K562 (cell line): ENCODE results near the gene PIK3CB. TPM values are rescaled to one million over a fixed set of nuclear protein-coding genes. Genes with fewer than 3 reads are reported as not detected.
A peak's percentile ranks its signal among the peaks of the same experiment; 100 is the strongest.

Experiments used
- ATAC-seq: fragments of 200-7000 bp; cut with Tn5 transposase; 3 replicates; pipeline ENCODE4 v1.9.1; 2020; ENCODE audit warnings: moderate library complexity
- BruUV-seq: library from RNA; stranded (reverse); fragments of 400-500 nt; replicated peaks from 2 replicates; lab custom pipeline; 2021; lab: Mats Ljungman, UMichigan
- CTCF ChIA-PET: fragments of 300-600 bp; formaldehyde crosslinking; extraction: SDS; loops from one replicate; lab custom pipeline; 2021; ENCODE audit warnings: low intra/inter-chr PET ratio; lab: Yijun Ruan, JAX
- POLR2A ChIA-PET: fragments of 300-600, 350-650 bp; sonication (Branson Sonifier 250); formaldehyde crosslinking; extraction: SDS; loops from one replicate; lab custom pipeline; 2021; ENCODE audit warnings: antibody characterized with exemption, inconsistent platforms; lab: Yijun Ruan, JAX
- DNase-seq, 4 experiments: peaks; one replicate each; pipeline versions ENCODE4 v3.0.0 to v3.0.0-alpha.2; 2011 to 2018; ENCODE audit warnings: low spot score in 3 of 4, mixed read lengths in 3 of 4; ENCODE audit errors: extremely low read depth in 1 of 4
- FAIRE-seq: peaks from 2 replicates; lab custom pipeline; 2011; peaks lifted over from hg19 to GRCh38; lab: Jason Lieb, UNC
- H2AFZ ChIP-seq: 2 replicates; pipeline ENCODE4 v1.6.0; 2011; ENCODE audit warnings: low read depth, low read length, control low read depth, inconsistent platforms
- H3K27ac ChIP-seq: fragments of 200-600 bp; 3 replicates; pipeline ENCODE4 v1.8.0; 2011; ENCODE audit warnings: low read depth, mild to moderate bottlenecking, control low read depth, inconsistent platforms, low read length, moderate library complexity, mixed read lengths; ENCODE audit errors: extremely low read depth
- H3K27me3 ChIP-seq, 2 experiments: fragments of 300-600 bp in 1 of 2; 2 replicates in 1 of 2; 3 replicates in 1 of 2; pipeline versions ENCODE4 v1.6.0 to v1.8.0; 2011; ENCODE audit warnings: inconsistent platforms in 2 of 2, low read length in 2 of 2, mild to moderate bottlenecking in 1 of 2, mixed read lengths in 1 of 2, moderate library complexity in 1 of 2; ENCODE audit not compliant: control insufficient read depth in 2 of 2, insufficient read depth in 2 of 2
- H3K36me3 ChIP-seq: fragments of 300-600 bp; 3 replicates; pipeline ENCODE4 v1.8.0; 2011; ENCODE audit warnings: mild to moderate bottlenecking, low read length, inconsistent platforms; ENCODE audit not compliant: control insufficient read depth, insufficient read depth
- H3K4me1 ChIP-seq, 2 experiments: fragments of 200-600 bp in 1 of 2; replicated peaks in 1 of 2; 2 replicates in 1 of 2; 3 replicates in 1 of 2; pipeline versions ENCODE4 v1.5.1 to v1.8.0; 2011; ENCODE audit warnings: inconsistent platforms in 2 of 2, low read length in 2 of 2, mild to moderate bottlenecking in 1 of 2, mixed read lengths in 1 of 2, moderate library complexity in 1 of 2; ENCODE audit not compliant: control insufficient read depth in 2 of 2, insufficient read depth in 2 of 2
- H3K4me2 ChIP-seq: 2 replicates; pipeline ENCODE4 v1.6.1; 2011; ENCODE audit warnings: low read length, control low read depth, inconsistent platforms, mixed read lengths; ENCODE audit not compliant: insufficient read depth
- H3K4me3 ChIP-seq: fragments of 200-600 bp; sonication (generic), shearing (Covaris generic); 2 replicates; pipeline ENCODE4 v1.5.1; 2016; ENCODE audit warnings: control low read depth, inconsistent platforms
- H3K79me2 ChIP-seq: fragments of 200-600 bp; 3 replicates; pipeline ENCODE4 v1.8.0; 2011; ENCODE audit warnings: low read length, inconsistent platforms; ENCODE audit not compliant: control insufficient read depth, insufficient read depth
- H3K9ac ChIP-seq, 2 experiments: 2 replicates each; pipeline versions ENCODE4 v1.6.0 to v1.6.1; 2011; ENCODE audit warnings: low read depth in 2 of 2, low read length in 2 of 2, control low read depth in 1 of 2, inconsistent platforms in 1 of 2, mild to moderate bottlenecking in 1 of 2, mixed read lengths in 1 of 2; ENCODE audit not compliant: insufficient read depth in 1 of 2
- H3K9me1 ChIP-seq: one replicate; pipeline ENCODE4 v1.6.0; 2011; ENCODE audit warnings: inconsistent platforms, mild to moderate bottlenecking, low read length, moderate library complexity; ENCODE audit not compliant: control insufficient read depth, insufficient read depth
- H3K9me3 ChIP-seq: replicated peaks from 2 replicates; pipeline ENCODE4 v1.5.1; 2011; ENCODE audit warnings: low read depth, low read length, inconsistent platforms; ENCODE audit not compliant: control insufficient read depth, insufficient read depth
- H4K20me1 ChIP-seq: replicated peaks from 2 replicates; pipeline ENCODE4 v1.6.1; 2011; ENCODE audit warnings: low read length, inconsistent platforms, mixed read lengths; ENCODE audit not compliant: control insufficient read depth, insufficient read depth
- CEBPB ChIP-seq: fragments of 450-650 bp; IDR thresholded peaks from 2 replicates; pipeline ENCODE4 v1.6.1; 2016; ENCODE audit warnings: missing genetic modification characterization, missing compliant biosample characterization
- CXXC5 ChIP-seq: fragments of 250-450 bp; sonication (Bioruptor Pico); IDR thresholded peaks from 2 replicates; pipeline ENCODE4 v1.8.0; 2022; ENCODE audit warnings: inconsistent platforms, mild to moderate bottlenecking, moderate library complexity
- GATA2 ChIP-seq: sonication (generic); formaldehyde crosslinking; IDR thresholded peaks from 2 replicates; pipeline ENCODE4 v1.4.0; 2020; ENCODE audit warnings: mild to moderate bottlenecking, missing genetic modification reagents
- HDAC2 ChIP-seq: fragments of 450-650 bp; IDR thresholded peaks from 2 replicates; pipeline ENCODE4 v1.6.1; 2016; ENCODE audit warnings: mild to moderate bottlenecking
- HES1 ChIP-seq: fragments of 450-650 bp; IDR thresholded peaks from 2 replicates; pipeline ENCODE4 v1.6.1; 2016; ENCODE audit warnings: low read depth, mild to moderate bottlenecking, moderate library complexity
- HEY1 ChIP-seq: fragments of 250-450 bp; sonication (Bioruptor Pico); IDR thresholded peaks from 2 replicates; pipeline ENCODE4 v1.5.0; 2020; ENCODE audit warnings: mild to moderate bottlenecking, moderate library complexity, borderline replicate concordance
- HMBOX1 ChIP-seq: sonication (generic); IDR thresholded peaks from 2 replicates; pipeline ENCODE4 v1.6.1; 2016
- MAFK ChIP-seq: IDR thresholded peaks from 2 replicates; pipeline ENCODE4 v1.6.1; 2011; ENCODE audit warnings: low read length, improper control_type of control experiment
- MEIS2 ChIP-seq: fragments of 450-650 bp; IDR thresholded peaks from 2 replicates; pipeline ENCODE4 v1.6.1; 2014; ENCODE audit warnings: mild to moderate bottlenecking; ENCODE audit not compliant: partially characterized antibody
- MYC ChIP-seq, 2 experiments: fragments of 250-450 bp in 1 of 2; sonication (Bioruptor Pico) in 1 of 2; IDR thresholded peaks; 2 replicates each; pipeline versions ENCODE4 v1.5.1 to v1.6.1; 2012 to 2021; ENCODE audit warnings: low read depth in 2 of 2, borderline replicate concordance in 1 of 2, improper control_type of control experiment in 1 of 2, low read length in 1 of 2, mild to moderate bottlenecking in 1 of 2, moderate library complexity in 1 of 2
- NFIX ChIP-seq: fragments of 250-450 bp; sonication (Bioruptor Pico); IDR thresholded peaks from 2 replicates; pipeline ENCODE4 v1.4.0; 2020; ENCODE audit warnings: low read depth, mild to moderate bottlenecking, moderate library complexity
- POLR2AphosphoS5 ChIP-seq: IDR thresholded peaks from 2 replicates; pipeline ENCODE4 v1.6.1; 2011; ENCODE audit warnings: mild to moderate bottlenecking, low read depth, low read length, moderate library complexity; ENCODE audit not compliant: control insufficient read depth, insufficient read depth
- PYGO2 ChIP-seq: fragments of 450-650 bp; IDR thresholded peaks from 2 replicates; pipeline ENCODE4 v1.6.1; 2016; ENCODE audit warnings: mild to moderate bottlenecking, missing genetic modification characterization, moderate library complexity, missing compliant biosample characterization
- RFX1 ChIP-seq: fragments of 450-650 bp; IDR thresholded peaks from 2 replicates; pipeline ENCODE4 v1.6.1; 2016; ENCODE audit warnings: mild to moderate bottlenecking, moderate library complexity
- RHOXF2B ChIP-seq: fragments of 250-450 bp; sonication (Bioruptor Pico); conservative IDR thresholded peaks from 2 replicates; pipeline ENCODE4 v1.5.1; 2021
- SIN3A ChIP-seq, 2 experiments: fragments of 150-350 bp in 1 of 2; IDR thresholded peaks; 2 replicates each; pipeline ENCODE4 v1.6.1; 2011 to 2016; ENCODE audit warnings: borderline replicate concordance in 2 of 2, low read depth in 2 of 2, low read length in 2 of 2, mild to moderate bottlenecking in 2 of 2, moderate library complexity in 2 of 2; ENCODE audit not compliant: control insufficient read depth in 1 of 2
- SIX5 ChIP-seq, 2 experiments: IDR thresholded peaks; 2 replicates each; pipeline ENCODE4 v1.6.1; 2011; ENCODE audit warnings: low read length in 2 of 2, borderline replicate concordance in 1 of 2, low read depth in 1 of 2, mild to moderate bottlenecking in 1 of 2, moderate library complexity in 1 of 2; ENCODE audit not compliant: insufficient read depth in 1 of 2
- SRSF9 ChIP-seq: fragments of 200-400 bp; formaldehyde crosslinking; IDR thresholded peaks from 2 replicates; pipeline ENCODE4 v1.6.1; 2017; ENCODE audit warnings: low read depth, low read length, borderline replicate concordance
- ZNF583 ChIP-seq: fragments of 250-450 bp; sonication (Bioruptor Pico); IDR thresholded peaks from 2 replicates; pipeline ENCODE4 v1.4.0; 2020
- in situ Hi-C: fragments of 300-500 bp; cut with MboI; formaldehyde crosslinking; loops from 4 replicates; pipeline ENCODE4 v1.15.0; 2018; ENCODE audit warnings: inconsistent platforms, mixed read lengths
- intact Hi-C: fragments of 100-400 bp; cut with micrococcal nuclease; formaldehyde crosslinking; loops from 2 replicates; pipeline ENCODE4 v1.14.2; 2022
- polyA plus RNA-seq, 8 experiments: library from polyadenylated mRNA; depleted of rRNA in 4 of 8; stranded (reverse) in 5 of 8; unstranded in 3 of 8; fragments of >200 nt; fragmentation: Nextera tagmentation in 2 of 8; fragmentation: Illumina TruSeq in 1 of 8; extraction: Ambion mirVana in 2 of 8; extraction: Trizol in 1 of 8; gene quantifications; 2 replicates each; pipeline versions ENCODE4 v1.2.1 to v1.2.3, GENCODE V29; 2011 to 2014; ENCODE audit warnings: inconsistent platforms in 1 of 8, missing spikeins in 1 of 8
- total RNA-seq, 7 experiments: library from RNA; depleted of rRNA in 6 of 7; stranded (reverse); fragments of >200 nt in 6 of 7; fragmentation: Illumina TruSeq in 2 of 7; extraction: Trizol in 2 of 7; gene quantifications; 2 replicates each; pipeline versions ENCODE4 v1.2.1 to v1.2.3, GENCODE V29; 2011 to 2021; ENCODE audit warnings: low replicate concordance in 1 of 7
- TF ChIP-seq, protein P1 (sequence below): fragments of 250-450 bp; sonication (Bioruptor Pico); IDR thresholded peaks from 2 replicates; pipeline ENCODE4 v1.8.0; 2021; ENCODE audit warnings: borderline replicate concordance, mild to moderate bottlenecking, moderate library complexity; ENCODE audit not compliant: poor library complexity, severe bottlenecking

Gene PIK3CB
- total and polyA plus RNA-seq, 9 of the 15 experiments (the other 6 are each of a cell fraction or from before 2014, with no cell fraction given) = 15.3 to 62.6 (median 28.3) TPM

- Histone ChIP-seq H3K36me3 (peaks cover 81% of the 10 kb centered on the region), H3K27me3 (no peaks in the 10 kb centered on the region), H3K9ac (peak overlapping the region in 1 of 2 experiments; percentile 53; a peak in 2 of 4 replicates), H3K4me2 (peak overlapping the region; percentile 26; the same call in 1 of the 2 replicates), H4K20me1 (no peaks in the 10 kb centered on the region), H3K27ac (peak overlapping the region; percentile 71), H2AFZ (peak overlapping the region; percentile 7; the same call in 1 of the 2 replicates), H3K9me3 (no peaks in the 10 kb centered on the region), H3K4me3 (no peak overlapping the region), H3K4me1 (peaks cover 6 to 31% of the 10 kb centered on the region in 2 experiments; a peak in 4 of 5 replicates), H3K9me1 (no peaks in the 10 kb centered on the region), H3K79me2 (peaks cover 3% of the 10 kb centered on the region; the same call in 1 of the 3 replicates)
- ChIA-PET POLR2A (interaction anchor here (0.8 to 1.6 kb wide), 6 partner anchors 8 to 228 kb away, joined by 3 to 11 read pairs (median 3); no protein-coding TSS in a partner anchor), CTCF (interaction anchor here (0.8 kb wide), 1 partner anchor 228 kb away, joined by 3 read pairs; no protein-coding TSS in a partner anchor)
- in situ Hi-C loops (no loop called here), intact Hi-C loops (no loop called here)
- DNase-seq = peak in 2 of 4 experiments; percentile 58 to 82
- ATAC-seq = peak; percentile 86
- no TSS peak for BruUV-seq
- peak; percentile 88 for FAIRE-seq
- TF ChIP-seq MAFK (peak; percentile 52), SRSF9 (no peak), HDAC2 (peak; percentile 40; the same call in 1 of the 2 replicates), MYC (IDR thresholded peaks at IDR 0.05; ENCODE audit: low read depth, low read length) (0 out of 2 replicates have a peak, but pooled peaks have one; percentile 16), MYC (CRISPR knock-in tag; IDR thresholded peaks at IDR 0.05; ENCODE audit: borderline replicate concordance, low read depth) (no peak), SIX5 (IDR thresholded peaks at IDR 0.05; ENCODE audit: borderline replicate concordance in 1 of 2, insufficient read depth in 1 of 2, low read depth in 1 of 2, low read length in 2 of 2) (no peak), CXXC5 (CRISPR knock-in tag) (no peak), HMBOX1 (peak; percentile 100), NFIX (CRISPR knock-in tag) (no peak), GATA2 (CRISPR knock-in tag) (peak; percentile 65), HEY1 (CRISPR knock-in tag) (no peak), RHOXF2B (no peak), PYGO2 (no peak), SIN3A (IDR thresholded peaks at IDR 0.05; ENCODE audit: borderline replicate concordance in 2 of 2, control insufficient read depth in 1 of 2, low read depth in 2 of 2, low read length in 2 of 2) (no peak), POLR2AphosphoS5 (peak; percentile 32; the same call in 1 of the 2 replicates), MEIS2 (peak; percentile 90), ZNF583 (no peak), RFX1 (peak; percentile 54), HES1 (0 out of 2 replicates have a peak, but pooled peaks have one; percentile 31), CEBPB (peak; percentile 9; the same call in 1 of the 2 replicates)
- TF ChIP-seq, protein P1, sequence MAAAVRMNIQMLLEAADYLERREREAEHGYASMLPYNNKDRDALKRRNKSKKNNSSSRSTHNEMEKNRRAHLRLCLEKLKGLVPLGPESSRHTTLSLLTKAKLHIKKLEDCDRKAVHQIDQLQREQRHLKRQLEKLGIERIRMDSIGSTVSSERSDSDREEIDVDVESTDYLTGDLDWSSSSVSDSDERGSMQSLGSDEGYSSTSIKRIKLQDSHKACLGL = no peak
Observed at GRCh38 chr3:138686771-138687221, 147.9 kb downstream of the PIK3CB start.
